Activated T-cell treated with anti-CD3 and anti-CD28 coated beads for 1 hour (primary cell): ENCODE data around the gene APOBEC3H.
"Not testable (repeated sequence)": the region's sequence is repeated elsewhere in the genome, so short reads cannot be mapped to it uniquely, and the experiment has no call there.

Experiments used
- DNase-seq: peaks from one replicate; pipeline ENCODE4 v3.0.0-alpha.2; 2020; ENCODE audit warnings: low read depth

Gene APOBEC3H

DNA sequence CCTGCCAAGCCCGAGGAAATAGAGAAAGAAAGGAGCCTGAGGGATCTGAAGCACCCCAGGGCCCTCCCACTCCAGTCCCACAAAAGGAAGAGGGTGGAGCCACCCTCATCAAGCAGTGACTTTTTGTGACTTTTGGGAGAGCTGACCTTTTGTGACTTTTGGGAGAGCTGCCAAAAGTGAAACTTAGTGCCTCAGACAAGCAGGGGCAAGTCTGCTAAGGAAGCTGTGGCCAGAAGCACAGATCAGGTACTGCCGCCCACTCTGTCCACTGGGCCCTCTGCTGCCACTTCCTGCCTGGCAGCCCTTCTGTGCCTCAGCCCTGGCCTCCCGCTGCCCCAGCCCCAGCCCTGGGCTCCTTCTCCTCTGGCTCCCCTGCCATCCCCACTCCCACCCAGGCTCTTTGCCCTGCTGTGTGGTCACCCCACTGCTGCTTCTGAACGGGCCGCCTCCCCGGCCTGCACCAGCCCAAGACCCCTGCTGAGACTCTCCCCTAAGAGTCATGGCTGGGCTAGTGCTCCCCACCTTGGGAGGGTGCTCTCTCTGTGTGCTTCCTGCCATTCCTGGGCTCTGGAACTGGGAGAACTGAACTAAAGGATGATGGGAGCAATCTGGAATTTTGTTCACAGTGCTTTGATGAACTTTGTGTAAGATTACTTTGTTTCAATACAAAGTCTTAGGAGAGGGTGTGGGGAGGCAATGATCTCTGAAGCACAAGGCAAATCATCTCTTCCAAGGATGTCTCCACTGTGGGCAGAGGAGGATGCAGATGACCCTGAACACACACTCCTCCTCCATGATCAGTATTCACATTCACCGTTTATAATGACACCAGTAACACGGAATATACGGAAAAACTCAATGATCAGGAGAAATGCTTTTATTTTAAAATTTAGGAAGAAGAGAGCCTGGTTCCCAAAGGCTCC, at the start of gene APOBEC3H:
TSS of gene APOBEC3H (plus strand) at position 147 of the 923 bp plus-strand sequence. CDS start 3,035 bp downstream, outside the sequence.
- no peak for DNase-seq

- not testable (repeated sequence) for DNase-seq
These were observed 47.6 kb upstream of the APOBEC3H start for GRCh38 chr22:39049486-39049885.

- not testable (repeated sequence) for DNase-seq
These were observed 45.1 kb upstream of the APOBEC3H start for GRCh38 chr22:39051844-39052495.

DNA sequence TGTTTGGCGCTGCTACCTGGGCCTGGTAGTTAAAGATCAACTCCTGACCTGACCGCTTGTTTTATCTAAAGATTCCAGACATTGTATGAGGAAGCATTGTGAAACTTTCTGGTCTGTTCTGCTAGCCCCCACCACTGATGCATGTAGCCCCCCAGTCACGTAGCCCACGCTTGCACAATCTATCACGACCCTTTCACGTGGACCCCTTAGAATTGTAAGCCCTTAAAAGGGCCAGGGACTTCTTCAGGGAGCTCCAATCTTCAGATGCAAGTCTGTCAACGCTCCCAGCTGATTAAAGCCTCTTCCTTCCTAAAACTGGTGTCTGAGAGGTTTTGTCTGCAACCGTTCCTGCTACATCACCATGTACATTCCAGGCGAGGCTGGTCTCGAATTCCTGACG, 41.4 kb upstream of the APOBEC3H start:
- DNase-seq: no peak

- DNase-seq: not testable (repeated sequence)
These were observed 35.8 kb upstream of the APOBEC3H start for GRCh38 chr22:39061290-39061689.

GRCh38 chr22:39061951-39062350, 35.1 kb upstream of the APOBEC3H start:
- not testable (repeated sequence) for DNase-seq

- DNase-seq: not testable (repeated sequence)
These were observed 33.1 kb upstream of the APOBEC3H start for GRCh38 chr22:39063904-39064303.

DNA sequence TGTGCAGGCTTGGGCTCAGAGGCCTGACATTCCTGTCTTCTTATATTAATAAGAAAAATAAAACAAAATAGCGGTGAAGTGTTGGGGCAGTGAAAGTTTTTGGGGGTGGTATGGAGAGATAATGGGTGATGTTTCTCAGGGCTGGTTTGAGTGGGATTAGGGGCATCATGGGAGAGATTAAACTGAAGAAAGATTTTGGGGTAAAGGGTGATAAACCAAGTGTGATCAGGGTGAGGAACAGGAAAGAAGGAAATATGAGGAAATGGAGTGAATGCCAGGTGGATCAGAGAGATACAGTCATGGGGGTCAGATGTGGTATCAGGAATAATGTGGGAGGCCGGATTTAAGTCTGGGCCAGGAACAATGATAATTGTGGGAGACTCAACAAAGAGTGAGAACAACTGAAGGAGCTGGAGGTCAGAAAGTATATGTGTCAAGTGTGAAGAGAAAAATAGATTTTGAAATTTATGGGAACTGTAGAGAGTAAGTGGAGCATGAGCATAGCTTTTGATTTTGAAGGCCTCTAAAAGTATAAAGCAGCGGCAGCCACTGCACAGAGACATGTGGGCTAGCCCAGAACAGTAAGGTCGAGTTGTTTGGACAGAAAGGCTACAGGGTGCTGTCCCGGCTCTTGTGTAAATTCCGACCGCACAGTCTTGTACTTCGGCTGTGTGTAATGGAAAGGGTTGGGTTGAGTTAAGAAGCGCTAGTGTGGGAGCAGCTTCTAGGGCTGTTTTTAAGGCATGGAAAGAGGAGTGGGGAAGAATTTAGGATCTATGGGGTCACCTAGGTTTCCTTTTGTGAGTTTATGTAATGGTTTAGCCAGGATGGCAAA, 30.4 kb upstream of the APOBEC3H start:
- not testable (repeated sequence) for DNase-seq

- DNase-seq: no peak
These were observed 28.8 kb upstream of the APOBEC3H start for GRCh38 chr22:39068033-39068785.

GRCh38 chr22:39070186-39070585, 26.9 kb upstream of the APOBEC3H start:
- no peak for DNase-seq

GRCh38 chr22:39072581-39072981, 24.5 kb upstream of the APOBEC3H start:
- not testable (repeated sequence) for DNase-seq

DNA sequence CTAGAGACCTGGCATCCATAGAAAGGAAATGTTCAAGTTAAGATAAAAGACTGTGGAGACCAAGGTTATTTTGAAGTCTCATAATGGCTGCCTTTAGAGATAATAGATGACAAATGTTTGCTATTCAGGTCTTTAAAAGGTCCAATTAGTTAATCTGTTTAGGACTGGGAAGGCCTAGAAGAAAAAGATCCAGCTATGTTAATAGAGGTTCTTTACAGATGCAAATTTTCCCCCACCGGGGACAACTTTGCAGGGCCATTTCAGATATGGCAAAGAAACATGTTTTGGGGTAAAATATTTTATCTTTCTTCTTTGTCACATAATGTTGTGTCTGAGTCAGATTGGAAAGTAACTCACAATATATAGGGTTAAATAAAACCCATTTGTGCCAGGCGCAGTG, 23.1 kb upstream of the APOBEC3H start:
- DNase-seq: no peak

GRCh38 chr22:39076155-39077025, 20.7 kb upstream of the APOBEC3H start:
- not testable (repeated sequence) for DNase-seq

DNA sequence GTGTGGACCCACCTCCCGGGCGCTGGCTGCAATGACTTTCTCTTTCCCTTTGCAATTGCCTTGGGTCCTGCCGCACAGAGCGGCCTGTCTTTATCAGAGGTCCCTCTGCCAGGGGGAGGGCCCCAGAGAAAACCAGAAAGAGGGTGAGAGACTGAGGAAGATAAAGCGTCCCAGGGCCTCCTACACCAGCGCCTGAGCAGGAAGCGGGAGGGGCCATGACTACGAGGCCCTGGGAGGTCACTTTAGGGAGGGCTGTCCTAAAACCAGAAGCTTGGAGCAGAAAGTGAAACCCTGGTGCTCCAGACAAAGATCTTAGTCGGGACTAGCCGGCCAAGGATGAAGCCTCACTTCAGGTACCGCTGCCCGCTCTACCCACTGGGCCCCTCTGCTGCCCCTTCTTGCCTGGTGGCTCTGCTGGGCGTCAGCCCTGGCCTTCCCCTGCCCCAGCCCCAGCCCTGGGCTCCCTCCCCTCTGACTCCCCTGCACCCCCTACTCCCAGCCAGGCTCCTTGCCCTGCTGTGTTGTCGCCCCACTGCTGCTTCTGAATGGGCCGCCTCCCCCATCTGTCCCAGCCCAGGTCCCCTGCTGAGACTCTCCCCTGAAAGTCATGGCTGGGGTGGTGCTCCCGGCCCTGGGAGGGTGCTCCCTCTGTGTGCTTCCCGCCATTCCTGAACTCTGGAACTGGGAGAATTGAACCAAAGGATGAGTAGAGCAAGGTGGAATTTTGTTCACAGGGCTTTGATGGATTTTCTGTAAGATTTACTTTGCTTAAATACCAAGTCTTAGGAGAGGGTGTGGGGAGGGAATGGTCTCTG, 19.8 kb upstream of the APOBEC3H start, which contains the start of gene APOBEC3G:
TSS of gene APOBEC3G (plus strand) at position 250 of the 815 bp plus-strand sequence. CDS start at position 337, 87 bp downstream.
- not testable (repeated sequence) for DNase-seq

DNA sequence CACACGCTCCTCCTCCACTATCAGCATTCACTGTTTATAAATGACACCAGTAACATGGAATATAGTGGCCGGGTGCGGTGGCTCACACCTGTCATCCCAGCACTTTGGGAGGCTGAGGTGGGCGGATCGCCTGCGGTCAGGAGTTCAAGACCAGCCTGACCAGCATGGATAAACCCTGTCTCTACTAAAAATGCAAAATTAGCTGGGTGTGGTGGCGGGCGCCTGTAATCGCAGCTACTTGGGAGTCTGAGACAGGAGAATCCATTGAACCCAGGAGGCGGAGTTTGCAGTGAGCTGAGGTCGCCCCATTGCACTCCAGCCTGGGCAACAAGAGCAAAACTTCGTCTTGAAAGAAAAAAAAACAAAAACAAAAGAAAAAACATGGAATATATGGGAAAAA, 19.1 kb upstream of the APOBEC3H start:
- not testable (repeated sequence) for DNase-seq

DNA sequence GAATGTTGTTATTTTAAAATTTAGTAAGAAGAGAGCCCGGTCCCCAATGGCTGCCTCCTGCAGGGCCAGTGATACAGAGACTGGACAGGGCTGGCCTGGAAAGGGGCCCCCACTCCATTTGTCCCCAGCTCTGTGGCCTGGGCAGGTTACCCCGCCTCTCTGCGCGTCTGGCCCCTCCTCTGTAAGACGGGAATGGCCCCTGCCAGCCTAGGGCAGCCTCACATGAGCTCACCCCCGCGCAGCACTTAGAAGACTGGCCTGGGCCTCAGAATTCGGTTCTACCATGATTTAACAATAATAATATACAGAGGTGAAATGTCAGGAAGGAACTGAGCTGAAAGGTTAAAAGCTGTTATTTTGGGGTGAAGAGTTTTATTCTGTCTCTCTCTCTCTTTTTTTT, 18.7 kb upstream of the APOBEC3H start:
- no peak for DNase-seq

- DNase-seq: not testable (repeated sequence)
These were observed 17.9 kb upstream of the APOBEC3H start for GRCh38 chr22:39079054-39079637.

DNA sequence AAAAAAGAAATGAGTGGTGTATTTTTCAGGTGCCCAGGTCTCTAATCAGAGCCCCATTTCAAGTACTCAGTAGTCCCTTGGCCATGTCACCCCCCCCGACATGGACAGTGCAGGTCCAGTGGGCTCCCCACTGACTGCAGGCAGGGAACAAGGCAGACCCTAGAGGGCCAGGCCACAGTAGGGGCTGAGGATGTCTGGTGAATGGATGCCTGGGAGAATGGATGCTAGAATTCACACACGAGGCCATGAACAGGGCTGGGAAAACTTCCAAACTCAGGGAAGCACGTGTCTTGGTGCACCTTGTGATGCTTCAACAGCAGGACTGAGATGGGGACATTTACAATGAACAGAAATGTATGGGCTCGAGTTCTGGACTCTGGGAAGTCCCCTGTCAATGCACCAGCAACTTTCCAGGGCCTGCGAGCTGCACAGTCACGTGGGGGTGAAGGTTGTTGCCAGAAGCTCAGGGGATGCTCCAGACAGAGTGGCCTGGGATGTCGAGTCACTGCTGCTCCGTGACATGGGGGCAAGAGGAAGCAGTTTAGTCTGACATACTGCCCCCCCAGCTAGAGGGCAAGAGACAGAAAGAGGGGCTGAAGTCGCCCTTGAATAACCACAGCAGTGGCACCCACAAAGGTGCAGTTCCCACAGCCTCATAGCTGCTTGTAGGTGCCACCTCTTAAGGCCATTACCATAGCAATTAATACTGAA, 16.8 kb upstream of the APOBEC3H start:
- DNase-seq: no peak
